ENCODE measurements around the gene TFE3.

DNA sequence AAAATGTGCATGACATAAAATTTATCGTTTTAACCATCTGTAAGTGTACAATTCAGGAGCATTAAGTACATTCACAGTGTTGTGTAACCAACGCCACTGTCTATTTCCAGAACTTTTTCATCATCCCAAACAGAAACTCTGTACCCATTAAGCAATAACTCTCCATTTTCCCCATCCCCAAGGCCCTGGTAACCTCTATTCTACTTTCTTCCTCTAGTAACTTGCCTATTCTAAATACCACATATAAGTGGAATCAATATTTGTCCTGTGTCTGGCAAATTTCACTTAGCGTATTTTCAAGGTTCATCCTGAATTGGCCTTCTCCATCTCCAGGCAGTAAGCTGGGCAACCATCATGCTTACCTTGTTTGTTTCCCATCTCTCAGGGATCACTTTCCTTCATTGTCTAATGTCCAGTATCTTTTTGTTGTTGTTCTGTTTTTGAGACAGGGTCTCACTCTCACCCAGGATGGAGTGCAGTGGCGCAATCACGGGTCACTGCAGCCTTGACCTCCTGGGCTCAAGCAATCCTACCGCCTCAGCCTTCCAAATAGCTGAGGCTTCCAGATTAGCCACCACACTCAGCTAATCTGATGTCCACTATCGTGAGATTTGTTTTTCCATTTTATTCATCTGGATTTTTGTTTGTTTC is 23.4 kb downstream of the TFE3 start:
- no peak for TF ChIP-seq NR2C2 (IDR thresholded peaks at IDR 0.05; ENCODE audit: borderline replicate concordance, control insufficient read depth, insufficient read length, low read depth)
- TF ChIP-seq, protein P1, sequence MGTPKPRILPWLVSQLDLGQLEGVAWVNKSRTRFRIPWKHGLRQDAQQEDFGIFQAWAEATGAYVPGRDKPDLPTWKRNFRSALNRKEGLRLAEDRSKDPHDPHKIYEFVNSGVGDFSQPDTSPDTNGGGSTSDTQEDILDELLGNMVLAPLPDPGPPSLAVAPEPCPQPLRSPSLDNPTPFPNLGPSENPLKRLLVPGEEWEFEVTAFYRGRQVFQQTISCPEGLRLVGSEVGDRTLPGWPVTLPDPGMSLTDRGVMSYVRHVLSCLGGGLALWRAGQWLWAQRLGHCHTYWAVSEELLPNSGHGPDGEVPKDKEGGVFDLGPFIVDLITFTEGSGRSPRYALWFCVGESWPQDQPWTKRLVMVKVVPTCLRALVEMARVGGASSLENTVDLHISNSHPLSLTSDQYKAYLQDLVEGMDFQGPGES (IDR thresholded peaks at IDR 0.05) = no peak

All from GM12878 (cell line).